22Rv1 (cell line): ENCODE measurements around the gene PRLH.

Experiments
- H3K27ac ChIP-seq: fragments of 450-650 bp; 2 replicates; pipeline ENCODE4 v1.5.1; 2017
- ZFX ChIP-seq: fragments of 450-650 bp; IDR thresholded peaks from 2 replicates; pipeline ENCODE4 v1.6.1; 2017; ENCODE audit warnings: antibody characterized with exemption, borderline replicate concordance
- TF ChIP-seq, protein P1 (sequence below): fragments of 450-650 bp; IDR thresholded peaks from 2 replicates; pipeline ENCODE4 v1.5.1; 2017; ENCODE audit warnings: mild to moderate bottlenecking

PRLH gene

DNA sequence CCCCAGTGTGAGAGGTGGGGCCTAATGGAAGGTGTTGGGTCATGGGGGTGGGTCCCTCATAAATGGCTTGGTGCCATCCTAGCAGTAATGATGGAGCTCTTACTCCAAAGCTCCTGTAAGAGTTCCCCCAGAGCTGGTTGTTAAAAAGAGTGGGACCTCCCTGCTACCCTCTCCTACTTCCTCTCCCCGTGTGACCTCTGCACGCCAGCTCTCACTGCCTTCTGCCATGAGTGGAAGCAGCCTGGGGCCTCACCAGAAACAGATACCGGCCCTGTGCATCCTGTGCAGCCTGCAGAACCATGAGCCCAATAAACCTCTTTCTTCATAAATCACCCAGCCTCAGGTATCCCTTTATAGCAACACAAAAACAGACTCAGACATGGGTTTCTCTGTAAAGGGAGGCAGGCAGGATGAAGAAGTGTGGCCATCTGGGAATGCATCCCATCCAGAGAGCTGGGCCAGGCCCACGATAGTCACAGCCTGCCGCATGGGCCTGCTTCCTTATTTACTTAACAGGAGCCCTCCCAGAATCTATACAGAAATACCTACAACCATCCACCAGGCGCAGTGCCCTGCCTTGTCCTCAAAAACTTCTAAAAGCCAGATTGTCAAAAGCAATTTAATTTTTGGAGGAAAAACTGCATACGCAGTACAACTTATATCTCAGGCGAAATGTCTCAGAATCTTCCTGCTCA lies 7.5 kb downstream of the PRLH start:
- H3K27ac ChIP-seq: no peak overlapping the region
- TF ChIP-seq ZFX: no peak
- TF ChIP-seq, protein P1, sequence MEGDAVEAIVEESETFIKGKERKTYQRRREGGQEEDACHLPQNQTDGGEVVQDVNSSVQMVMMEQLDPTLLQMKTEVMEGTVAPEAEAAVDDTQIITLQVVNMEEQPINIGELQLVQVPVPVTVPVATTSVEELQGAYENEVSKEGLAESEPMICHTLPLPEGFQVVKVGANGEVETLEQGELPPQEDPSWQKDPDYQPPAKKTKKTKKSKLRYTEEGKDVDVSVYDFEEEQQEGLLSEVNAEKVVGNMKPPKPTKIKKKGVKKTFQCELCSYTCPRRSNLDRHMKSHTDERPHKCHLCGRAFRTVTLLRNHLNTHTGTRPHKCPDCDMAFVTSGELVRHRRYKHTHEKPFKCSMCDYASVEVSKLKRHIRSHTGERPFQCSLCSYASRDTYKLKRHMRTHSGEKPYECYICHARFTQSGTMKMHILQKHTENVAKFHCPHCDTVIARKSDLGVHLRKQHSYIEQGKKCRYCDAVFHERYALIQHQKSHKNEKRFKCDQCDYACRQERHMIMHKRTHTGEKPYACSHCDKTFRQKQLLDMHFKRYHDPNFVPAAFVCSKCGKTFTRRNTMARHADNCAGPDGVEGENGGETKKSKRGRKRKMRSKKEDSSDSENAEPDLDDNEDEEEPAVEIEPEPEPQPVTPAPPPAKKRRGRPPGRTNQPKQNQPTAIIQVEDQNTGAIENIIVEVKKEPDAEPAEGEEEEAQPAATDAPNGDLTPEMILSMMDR: no peak

DNA sequence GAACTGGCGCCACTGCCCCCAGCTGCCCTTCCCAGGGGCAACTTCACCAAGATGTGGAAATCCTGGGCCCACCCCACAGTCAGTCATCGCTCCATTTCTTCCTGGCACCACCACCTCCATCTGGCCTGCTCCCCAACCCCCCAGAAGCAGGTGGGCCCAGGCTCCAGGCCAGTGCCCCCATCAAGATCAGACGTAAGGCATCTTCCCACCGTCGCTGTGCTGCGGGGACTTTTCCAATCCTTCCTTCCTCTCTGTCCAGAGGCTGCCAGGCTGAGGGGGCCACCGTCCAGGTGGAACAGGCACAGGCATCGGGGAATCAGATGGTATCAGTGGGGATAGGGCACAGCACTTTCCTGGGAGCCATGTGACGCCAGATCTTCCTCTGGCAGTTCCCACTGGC lies 8.1 kb downstream of the PRLH start:
- no peak overlapping the region for H3K27ac ChIP-seq

DNA sequence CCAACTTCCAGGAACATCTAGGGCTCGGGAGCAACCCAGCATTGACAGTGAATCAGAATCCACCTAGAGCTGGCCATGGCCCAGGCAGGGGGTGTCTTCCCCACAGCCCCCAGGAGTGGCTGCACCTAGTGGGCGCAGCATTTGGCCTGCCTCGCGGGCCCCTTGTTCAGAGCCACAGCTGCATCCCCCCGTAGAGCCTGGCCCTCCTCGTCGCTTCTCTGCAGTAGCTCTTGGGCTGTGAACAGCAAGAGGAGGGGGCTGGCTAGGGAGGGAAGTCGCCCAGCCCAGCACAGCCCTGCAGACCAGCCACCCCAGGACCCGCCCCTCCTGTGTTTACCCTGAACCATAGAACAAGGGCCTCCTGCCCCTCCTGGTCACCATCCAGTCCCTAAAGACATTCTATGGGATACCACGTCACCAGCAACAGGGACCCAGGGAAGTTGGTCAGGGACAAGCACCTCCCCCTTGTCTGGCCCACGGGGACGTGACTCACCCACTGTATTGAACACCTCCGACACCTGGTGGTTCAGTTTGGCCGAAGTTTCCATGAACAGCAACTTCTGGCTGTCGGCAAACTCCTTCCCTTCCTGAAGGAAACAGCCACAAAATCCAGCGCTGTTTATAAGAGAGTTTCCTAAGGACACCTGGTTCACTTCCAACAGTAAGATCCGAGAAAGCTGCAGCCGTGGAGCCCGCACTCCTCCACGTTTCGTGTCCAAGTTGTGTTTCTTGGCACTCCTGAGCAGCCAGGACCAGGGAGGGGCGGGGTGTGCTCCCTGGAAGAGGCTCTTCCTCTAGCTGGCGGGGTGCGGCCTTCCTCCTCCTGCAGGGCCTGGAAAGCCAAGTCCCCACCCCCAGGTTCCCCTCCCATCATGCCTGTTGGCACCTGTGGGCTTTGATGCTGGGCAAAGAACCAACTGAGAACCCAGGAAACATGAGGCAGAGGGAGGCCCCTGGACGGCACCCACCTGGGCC lies 8.8 kb downstream of the PRLH start:
- H3K27ac ChIP-seq: no peak overlapping the region
- no peak for TF ChIP-seq ZFX
- TF ChIP-seq, protein P1: no peak

More for the DNA sequence above, 8.1 kb downstream of the PRLH start:
- TF ChIP-seq, protein P1: no peak
- no peak for TF ChIP-seq ZFX

DNA sequence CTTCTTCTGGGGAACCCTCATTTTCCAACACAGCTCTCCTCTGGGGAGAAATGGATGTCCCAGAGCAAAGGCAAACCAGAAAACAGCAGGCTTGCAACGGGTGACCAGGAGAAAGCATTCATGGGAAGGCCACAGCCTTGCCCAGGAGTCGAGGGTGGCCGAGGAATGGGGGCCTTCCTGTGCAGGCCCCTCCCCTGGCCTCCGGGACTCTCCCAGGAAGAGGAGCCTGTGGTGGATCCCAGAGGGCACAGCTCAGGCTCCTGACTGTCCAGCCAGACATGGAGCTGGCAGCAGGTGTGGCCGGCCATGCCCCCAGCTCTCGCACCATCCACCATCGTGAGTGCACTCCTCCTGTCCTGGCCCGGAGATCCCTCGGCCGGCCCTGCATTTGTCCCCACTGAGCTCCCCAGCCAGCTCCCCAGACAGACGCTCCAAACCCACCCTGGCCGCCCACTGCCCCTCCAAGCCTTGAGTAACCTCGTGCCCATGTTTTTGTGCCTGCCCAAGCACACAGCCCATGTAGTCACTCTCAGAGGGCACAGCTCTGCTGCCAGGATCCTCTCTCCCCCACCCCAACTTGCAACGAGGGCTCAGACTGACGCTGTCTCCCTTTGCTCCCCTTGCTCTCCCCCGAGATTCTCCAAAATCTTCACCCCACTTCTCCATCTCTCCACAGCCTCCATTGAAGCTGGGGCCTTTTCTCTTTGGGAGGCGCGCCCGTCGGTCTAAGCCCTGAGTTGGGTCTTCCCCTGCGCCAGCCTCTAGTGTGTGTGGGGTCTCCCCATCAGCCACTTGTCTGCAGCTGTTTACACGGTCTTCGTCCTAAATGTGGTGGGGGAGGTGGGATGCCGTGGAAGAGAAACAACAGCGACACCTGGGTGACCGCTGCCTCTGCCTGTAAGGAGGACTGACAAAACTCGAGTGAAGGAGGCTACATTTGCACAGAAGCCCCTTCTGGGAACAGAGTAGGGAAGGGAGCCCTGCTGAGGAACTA lies 9.8 kb downstream of the PRLH start:
- TF ChIP-seq, protein P1: no peak
- TF ChIP-seq ZFX: no peak
- no peak overlapping the region for H3K27ac ChIP-seq

DNA sequence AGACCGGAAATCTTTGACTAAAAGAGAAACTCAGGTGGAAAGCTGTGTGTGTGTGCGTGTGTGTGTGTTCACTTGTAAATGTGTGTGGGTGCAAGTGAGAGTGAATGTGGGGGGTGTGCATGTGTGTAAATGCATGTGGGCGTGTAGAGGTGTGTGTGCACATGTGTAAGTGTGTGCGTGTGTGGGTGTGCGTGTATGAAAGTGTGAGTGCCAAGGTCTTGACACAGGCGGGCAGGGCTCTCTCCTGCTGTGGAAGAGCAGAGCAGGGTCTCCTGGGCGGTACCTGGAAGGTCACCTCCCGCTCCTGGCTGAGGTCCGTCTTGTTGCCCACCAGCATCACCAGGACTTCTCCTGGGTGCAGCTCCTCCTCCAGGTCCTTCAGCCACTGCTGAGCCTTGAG lies 10.6 kb downstream of the PRLH start:
- H3K27ac ChIP-seq: no peak overlapping the region
- TF ChIP-seq, protein P1: no peak
- TF ChIP-seq ZFX: no peak

DNA sequence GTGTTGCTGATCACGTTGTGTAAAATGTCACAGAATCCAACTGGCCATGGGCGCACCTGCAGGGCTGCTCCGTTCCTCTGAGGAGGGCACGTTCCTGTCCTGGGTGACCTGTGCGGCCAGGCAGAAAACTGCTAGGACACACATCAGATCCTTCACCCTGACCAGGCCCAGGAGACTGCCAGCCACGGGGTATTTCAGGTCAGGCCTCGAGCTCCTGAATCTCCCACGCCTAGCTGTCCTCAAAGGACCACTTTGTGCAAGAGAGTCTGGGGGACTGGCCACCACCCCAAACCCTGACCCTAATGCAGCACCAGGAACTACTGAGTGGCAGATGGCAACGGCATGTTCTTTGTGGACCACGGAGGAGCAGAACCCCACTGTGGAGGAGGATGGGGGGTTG lies 11.1 kb downstream of the PRLH start:
- no peak overlapping the region for H3K27ac ChIP-seq
- TF ChIP-seq ZFX: no peak
- TF ChIP-seq, protein P1: no peak
